Erythroblast (primary cell): ENCODE results near the gene ANKRD6.

Experiments used
- GATA1 ChIP-seq: IDR thresholded peaks from 2 replicates; pipeline ENCODE4 v1.6.1; 2011; ENCODE audit warnings: low read depth, mild to moderate bottlenecking, control low read depth, low read length, moderate library complexity
- POLR2A ChIP-seq: IDR thresholded peaks from 2 replicates; pipeline ENCODE4 v1.6.1; 2011; ENCODE audit warnings: mild to moderate bottlenecking, low read length

GRCh38 chr6:89527634-89528033 is 94.7 kb downstream of the ANKRD6 start:
- TF ChIP-seq POLR2A, result no peak
- TF ChIP-seq GATA1, result no peak
